Breast epithelium (tissue), 3 donors: Measurements from ENCODE around the gene ALS2CL.

Experiments
- POLR2A ChIP-seq: fragments of 450-650 bp; IDR thresholded peaks from one replicate; pipeline ENCODE4 v1.6.1; 2016; ENCODE audit warnings: antibody characterized with exemption, mild to moderate bottlenecking, moderate library complexity
- TF ChIP-seq, protein P1 (sequence below), 3 donors: fragments of 450-650 bp; IDR thresholded peaks; one replicate each; pipeline ENCODE4 v1.5.1; 2016 to 2017; ENCODE audit warnings: antibody characterized with exemption in 3 of 3, mild to moderate bottlenecking in 3 of 3, moderate library complexity in 3 of 3

DNA sequence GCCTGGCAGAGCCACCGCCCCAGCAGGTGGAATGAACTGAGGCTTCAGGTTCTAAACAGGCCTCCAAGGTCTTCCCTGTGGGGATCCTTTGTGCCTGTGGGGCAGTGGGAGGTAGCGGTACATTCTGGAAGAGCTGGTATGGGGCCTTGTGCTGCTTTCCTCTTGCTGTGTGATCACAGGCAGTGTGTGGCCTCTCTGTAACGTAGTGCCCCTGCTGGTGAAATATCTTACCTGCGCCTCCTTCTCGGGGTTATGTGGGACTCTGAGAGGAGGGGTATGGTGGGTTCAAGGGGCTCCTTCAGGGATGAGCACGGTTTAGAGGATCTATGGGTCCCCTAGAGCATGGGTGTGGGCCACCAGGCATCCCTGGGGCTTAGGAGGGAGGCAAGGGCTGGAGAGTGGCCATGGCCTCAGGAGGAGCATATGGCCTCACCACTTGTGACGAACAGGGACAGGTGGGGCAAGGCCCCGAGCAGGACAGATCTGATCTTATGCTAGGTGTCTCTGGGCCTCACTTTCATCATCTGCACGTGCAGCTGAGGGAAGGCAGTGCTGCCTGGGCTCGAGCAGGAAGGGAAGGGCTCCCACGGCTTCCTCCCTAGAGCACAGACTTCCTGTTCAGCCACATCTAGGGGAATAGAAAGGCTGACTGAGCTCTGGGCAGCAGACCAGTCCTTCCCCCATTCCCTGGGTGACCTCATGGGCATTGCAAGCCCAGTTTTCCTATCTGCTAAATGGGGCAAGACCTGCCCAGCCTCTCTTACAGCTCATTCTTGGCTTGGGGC is 1.9 kb upstream of the ALS2CL start:
- TF ChIP-seq, protein P1, sequence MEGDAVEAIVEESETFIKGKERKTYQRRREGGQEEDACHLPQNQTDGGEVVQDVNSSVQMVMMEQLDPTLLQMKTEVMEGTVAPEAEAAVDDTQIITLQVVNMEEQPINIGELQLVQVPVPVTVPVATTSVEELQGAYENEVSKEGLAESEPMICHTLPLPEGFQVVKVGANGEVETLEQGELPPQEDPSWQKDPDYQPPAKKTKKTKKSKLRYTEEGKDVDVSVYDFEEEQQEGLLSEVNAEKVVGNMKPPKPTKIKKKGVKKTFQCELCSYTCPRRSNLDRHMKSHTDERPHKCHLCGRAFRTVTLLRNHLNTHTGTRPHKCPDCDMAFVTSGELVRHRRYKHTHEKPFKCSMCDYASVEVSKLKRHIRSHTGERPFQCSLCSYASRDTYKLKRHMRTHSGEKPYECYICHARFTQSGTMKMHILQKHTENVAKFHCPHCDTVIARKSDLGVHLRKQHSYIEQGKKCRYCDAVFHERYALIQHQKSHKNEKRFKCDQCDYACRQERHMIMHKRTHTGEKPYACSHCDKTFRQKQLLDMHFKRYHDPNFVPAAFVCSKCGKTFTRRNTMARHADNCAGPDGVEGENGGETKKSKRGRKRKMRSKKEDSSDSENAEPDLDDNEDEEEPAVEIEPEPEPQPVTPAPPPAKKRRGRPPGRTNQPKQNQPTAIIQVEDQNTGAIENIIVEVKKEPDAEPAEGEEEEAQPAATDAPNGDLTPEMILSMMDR (IDR thresholded peaks at IDR 0.05) = peak in 1 of 3 donors; percentile 10
- no peak for TF ChIP-seq POLR2A
